LNCAP (cell line): ENCODE results near the gene ASCC1.

Source experiments
- CTCF ChIP-seq: fragments of 450-650 bp; IDR thresholded peaks from 2 replicates; pipeline ENCODE4 v1.5.1; 2017; ENCODE audit warnings: mild to moderate bottlenecking

The ASCC1 gene

GRCh38 chr10:72140850-72141249 lies 75.2 kb downstream of the ASCC1 start:
- TF ChIP-seq CTCF = no peak

- TF ChIP-seq CTCF = no peak
These were observed 75.9 kb downstream of the ASCC1 start for GRCh38 chr10:72140174-72140573.

GRCh38 chr10:72137583-72137982 lies 78.5 kb downstream of the ASCC1 start:
- no peak for TF ChIP-seq CTCF

- no peak for TF ChIP-seq CTCF
These were observed 81.0 kb downstream of the ASCC1 start for GRCh38 chr10:72134785-72135767.

GRCh38 chr10:72133517-72133916 lies 82.6 kb downstream of the ASCC1 start:
- TF ChIP-seq CTCF = no peak

GRCh38 chr10:72132854-72133253 lies 83.2 kb downstream of the ASCC1 start:
- no peak for TF ChIP-seq CTCF

GRCh38 chr10:72127571-72127970 lies 88.5 kb downstream of the ASCC1 start:
- no peak for TF ChIP-seq CTCF

- no peak for TF ChIP-seq CTCF
These were observed 89.2 kb downstream of the ASCC1 start for GRCh38 chr10:72126872-72127232.
